Measurements from ENCODE around the gene ZNF606.

The ZNF606 gene

DNA sequence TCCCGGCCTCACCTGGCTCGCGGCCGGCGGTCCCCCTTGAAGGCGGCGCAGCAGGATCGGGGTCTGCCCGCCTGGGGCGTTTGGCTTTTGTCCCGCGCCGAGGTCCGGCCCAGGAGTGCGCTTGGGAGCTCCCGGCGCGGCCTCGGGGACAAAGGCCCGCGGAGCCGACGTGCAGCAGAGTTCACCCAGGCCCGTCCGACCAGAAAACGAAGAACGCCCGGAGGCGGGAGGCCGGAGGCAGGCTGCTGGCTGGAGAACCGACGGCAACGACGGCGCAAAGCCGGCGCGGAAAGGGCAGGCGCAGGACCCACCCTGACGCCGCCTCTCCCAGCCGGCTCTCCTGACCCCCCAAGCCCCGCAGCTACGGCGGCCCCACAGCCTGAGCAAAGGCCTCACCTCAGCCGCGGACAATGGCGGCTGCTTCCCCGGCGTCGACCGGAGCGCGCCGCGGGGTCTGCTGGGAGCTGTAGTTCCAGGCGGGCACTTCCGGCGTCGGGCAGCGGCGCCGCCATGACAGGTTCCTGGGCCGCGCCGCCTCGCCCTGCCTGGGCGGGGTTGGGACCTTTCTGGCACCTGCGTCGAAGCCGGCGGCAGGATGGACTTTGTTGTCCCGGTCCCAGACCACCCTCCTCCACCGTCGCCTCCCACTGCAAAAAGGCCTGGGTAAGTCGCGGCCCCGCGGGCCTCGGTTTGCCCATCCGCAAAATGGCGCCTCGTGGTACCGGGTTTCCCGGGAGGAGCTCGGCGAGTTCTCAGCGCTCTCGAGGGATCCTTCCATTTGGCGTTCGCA, at the start of gene ZNF606:
ZNF606 (minus strand) TSS at position 437 of the 790 bp plus-strand sequence. CDS start 1,501 bp downstream, outside the sequence.
- peak; percentile 88 to 95 (median 93) for DNase-seq

DNA sequence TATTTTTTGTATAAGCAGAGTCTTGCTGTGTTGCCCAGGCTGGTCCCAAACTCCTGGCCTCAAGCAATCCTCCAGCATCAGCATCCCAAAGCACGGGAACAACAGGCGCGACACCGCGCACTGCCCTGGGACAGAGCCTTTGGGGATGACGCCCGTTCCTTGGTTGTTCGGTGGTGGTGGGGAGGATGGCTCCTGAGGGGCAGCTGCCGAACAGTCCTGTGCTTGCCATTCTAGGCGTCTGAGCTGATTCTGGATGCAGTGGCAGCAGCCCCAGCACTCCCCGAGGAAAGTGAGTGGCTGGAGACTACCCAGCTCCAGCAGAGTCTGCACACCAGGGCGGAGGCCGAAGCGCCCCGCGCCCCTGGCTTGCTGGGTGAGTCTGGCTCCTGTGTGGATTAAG, 49.6 kb upstream of the ZNF606 start:
- DNase-seq: no peak

DNA sequence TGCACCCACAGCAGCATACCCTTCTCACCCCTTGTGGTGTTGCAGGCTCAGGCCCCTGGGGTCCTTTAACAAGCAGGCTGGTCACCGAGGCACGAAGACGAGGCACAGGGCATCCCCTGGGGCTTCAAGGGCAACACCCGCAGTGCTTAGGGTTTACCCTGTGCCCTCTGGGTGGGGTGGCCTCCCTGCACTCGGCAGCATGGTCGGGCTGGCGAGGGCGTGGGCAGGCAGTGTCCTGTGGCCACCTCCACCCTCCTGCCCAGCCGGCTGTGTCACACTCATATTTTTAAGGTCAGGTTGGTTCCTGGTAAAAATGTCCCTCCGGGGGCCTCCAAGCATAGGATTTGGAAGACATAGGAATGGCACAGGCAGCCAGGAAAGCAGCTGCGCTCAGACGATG, 45.1 kb upstream of the ZNF606 start:
- no peak for DNase-seq

DNA sequence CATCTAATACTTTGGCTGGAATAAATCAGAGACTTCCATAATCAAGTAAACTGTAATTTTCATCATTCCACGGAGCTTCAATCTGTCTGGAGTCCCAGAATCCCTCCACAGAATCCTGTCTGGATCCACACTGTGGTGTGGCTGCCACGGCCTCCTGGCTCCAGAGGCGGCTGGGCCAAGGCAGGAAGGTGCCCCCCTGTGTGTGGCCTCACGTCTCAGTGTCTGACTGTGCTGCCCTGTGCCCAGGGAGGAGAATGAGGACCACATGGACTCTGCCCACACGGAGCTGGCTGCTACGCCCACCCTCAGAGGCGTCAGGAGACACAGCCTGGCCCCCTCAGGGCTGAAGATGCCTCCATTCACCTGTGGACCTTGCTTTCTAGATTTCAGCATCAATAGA, 44.2 kb upstream of the ZNF606 start:
- no peak for DNase-seq

DNA sequence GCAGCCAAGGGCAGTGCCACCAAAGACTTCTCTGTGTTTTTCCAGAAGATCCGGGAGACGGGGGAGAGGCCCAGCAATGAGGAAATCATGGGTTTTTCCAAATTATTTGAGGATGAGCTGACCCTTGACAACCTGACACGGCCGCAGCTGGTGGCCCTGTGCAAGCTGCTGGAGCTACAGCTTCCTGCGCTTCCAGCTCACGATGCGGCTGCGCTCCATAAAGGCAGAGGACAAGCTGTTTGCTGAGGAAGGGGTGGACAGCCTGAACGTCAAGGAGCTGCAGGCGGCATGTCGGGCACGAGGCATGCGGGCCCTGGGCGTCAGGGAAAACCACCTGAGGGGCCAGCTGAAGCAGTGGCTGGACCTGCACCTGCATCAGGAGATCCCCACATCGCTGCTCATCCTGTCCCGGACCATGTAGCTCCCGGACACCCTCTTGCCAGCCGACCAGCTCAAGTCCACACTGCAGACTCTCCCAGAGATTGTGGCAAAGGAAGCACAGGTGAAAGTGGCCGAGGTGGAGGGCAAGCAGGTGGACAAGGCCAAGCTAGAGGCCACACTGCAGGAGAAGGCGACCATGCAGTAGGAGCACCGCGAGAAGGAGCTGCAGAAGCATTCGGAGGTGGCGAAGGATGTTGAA, 42.9 kb upstream of the ZNF606 start:
- no peak for DNase-seq

DNA sequence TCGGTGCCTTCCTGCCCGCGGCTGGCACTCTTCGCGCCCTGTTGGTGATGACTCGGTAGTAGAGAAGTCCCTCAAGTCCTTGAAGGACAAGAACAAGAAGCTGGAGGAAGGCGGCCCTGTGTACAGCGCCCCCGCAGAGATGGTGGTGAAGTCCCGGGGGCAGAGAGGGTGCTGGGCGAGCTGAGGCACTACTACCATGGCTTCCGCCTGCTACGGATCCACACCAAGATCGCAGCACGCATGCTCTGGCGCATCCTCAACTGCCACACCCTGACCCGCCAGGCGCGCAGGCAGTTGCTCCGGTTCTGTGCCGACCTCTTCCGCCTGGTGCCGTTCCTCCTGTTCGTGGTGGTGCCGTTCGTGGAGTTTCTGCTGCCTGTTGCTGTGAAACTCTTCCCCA, 42.3 kb upstream of the ZNF606 start:
- DNase-seq: no peak

DNA sequence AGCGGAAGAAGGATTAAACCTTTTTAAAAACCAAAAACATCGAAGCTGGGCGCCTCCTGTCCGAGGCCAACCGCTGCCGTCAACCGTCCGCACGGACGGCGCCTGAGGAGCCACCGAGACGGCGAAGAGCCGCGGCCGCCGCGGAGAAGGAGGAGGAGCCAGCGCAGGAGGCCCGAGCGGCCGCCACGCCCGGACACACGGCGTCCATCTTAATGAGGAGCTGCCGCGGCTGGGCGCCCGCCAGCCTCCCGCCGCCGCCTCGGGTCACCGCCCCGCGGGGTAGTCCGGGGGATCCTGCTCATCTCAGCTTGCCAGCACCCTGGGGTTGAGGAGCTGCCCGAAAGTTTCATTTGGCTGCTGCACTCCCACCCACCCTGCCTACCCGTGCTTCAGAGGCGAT, 41.8 kb upstream of the ZNF606 start:
- DNase-seq: no peak

DNA sequence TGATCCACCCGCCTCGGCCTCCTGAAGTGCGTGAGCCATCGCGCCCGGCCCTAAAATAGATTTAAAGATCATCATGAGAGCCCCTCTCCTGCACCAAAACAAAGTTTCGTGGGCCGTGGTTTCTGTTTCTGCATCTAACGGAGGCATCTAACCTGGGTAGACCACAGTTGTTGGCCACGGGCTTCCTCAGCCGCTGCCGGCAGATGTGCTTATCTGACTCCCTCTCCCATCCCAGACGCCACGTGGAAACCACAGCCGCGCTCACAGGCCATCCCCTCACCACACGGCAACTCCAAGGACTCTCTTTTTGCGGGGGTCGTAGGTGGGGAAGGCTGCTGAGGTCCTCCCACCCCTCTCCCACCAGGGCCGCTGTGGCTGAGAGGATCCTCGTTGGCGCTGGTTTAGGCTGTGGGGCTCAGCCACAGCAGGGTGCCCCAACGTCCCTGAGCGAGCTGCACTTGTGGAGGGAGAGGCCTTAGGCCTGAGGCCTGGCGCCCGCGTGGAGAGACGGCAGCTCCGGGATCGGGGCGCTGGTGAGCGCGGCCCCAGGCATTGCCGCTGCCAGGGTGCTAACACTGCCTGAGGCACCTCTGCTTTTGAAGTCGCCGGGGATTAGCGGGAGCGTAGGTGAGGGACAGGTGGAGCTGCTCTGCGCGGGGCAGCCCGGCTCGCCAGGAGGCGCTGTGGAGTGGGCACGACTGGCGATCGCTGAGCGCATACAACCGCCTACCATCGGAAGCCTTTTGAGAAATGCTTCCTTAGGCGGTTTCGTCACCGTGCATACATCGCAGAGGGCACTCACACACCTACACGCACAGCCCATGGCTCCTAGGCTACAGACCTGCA, 40.1 kb upstream of the ZNF606 start:
- DNase-seq: no peak

DNA sequence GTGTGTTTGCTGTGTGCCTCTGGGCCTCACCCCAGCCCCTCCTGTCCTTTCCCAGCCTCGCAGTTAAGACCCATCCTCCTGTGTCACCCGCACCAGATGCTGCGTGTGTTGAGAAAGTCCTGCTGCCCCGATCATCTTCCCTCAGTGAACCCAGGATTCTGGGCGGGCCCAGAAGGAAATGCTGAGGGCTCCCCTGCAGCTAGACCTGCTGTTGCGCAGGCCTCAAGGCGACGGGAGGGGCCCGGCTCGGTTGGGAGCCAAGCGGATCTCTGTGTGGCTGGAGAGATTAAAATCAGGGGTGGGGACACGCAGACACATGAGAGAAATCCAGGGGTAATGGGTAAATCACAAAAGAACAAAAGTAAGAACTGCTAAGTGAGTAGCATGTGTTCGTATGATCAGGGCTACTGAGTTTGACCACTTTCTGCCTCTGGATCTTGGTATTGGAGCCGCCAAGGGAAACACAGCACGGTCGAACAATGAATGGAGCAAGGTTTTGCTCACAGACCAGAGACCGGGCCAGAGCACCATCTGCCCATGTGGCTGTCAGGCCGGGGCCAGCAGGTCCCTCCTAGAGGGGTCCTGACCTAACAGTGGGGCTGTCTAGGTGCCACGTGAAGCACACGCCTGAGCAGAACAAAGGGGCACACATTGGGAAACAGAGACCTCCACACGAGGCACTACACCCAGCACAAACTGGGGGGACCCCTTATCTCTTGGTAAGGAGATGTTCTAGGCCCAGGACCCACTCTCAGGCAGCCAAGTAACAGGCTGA, 38.3 kb upstream of the ZNF606 start:
- no peak for DNase-seq

DNA sequence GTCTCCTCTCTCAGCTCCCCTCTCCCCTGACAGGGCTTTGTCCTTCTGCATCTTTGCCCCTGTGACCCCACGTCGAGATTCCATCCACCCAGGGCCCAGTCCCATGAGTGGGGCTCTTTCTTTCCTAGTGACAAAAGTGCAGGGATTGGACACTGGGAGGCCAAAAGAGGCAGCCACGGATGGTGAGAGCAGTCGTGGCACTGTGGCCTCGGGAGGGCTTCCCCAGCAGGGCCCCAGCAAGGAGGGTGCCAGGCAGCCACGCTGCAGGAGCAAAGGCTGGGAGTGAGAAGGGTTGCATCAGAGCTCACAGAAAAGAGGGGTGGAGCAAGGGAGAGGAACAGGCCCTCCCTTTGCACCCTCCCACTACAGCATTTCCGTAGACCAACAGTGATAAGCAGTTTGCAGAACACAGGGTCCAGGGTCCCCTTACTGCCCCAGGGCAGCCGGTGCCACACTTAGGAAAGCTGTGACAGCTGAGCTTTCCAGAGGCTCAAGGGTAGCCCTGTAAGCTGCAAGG, 36.1 kb upstream of the ZNF606 start:
- DNase-seq: no peak

DNA sequence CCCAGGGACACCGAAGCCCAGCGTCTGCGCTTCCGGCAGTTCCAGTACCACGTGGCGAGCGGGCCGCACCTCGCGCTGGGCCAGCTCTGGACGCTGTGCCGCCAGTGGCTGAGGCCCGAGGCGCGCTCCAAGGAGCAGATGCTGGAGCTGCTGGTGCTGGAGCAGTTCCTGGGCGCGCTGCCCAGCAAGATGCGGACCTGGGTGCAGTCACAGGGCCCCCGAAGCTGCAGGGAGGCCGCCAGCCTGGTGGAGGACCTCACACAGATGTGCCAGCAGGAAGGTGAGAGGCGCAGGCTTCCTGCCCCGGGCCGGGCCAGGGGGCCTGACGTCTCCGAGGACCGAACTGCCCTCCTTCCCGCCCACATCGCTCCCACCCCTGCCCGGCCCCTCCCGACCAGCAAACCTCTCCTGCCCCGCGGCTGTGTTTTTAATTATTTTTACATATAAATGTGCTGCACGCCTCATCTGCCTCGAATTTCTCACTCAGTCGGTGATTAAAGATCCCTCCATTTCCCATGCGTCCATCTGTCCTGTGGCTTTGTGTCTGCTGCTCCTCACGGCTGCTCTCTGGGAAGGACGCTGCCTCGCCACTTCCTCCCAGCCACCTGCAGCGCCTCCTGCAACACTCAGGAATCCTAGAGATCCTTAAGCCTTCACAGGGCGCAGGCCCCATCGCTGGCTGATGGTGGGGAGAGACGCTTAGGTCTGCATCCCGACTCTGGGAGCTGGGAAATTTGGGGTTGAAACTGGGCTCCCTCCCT, 35.5 kb upstream of the ZNF606 start:
- no peak for DNase-seq

DNA sequence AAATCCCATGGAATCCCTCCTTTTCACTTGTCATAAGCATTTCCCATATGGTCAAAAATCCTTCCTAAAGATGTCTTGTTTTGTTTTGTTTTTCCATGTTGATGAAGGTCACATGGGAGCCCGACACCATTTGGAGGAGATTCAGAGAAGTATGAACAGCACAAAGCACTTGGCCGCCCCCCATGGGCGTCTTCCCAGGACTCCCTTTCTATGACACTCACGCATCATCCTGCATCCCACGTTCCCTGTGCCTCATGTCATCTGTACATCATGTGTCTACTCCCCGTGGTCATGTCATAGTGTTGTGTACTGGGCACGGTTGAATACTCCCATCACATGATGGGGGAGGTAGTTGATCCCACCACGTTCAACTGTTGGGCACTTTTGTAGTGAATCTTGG, 33.2 kb upstream of the ZNF606 start:
- DNase-seq: no peak

DNA sequence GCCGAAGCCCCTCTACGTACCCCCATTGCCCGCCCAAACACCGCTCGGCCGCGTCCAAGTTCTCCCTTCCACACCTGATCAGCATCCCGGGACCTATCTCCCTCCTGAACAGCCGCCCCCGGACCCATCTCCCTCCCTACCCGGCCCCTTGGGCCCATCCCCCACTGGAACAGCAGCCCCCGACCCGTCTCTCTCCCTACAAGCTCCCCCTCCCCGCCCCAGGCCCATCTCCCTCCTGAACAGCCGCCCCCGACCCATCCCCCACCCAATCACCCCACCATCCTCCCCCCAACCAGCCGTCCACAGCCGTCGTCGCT, 31.8 kb upstream of the ZNF606 start:
- no peak for DNase-seq

DNA sequence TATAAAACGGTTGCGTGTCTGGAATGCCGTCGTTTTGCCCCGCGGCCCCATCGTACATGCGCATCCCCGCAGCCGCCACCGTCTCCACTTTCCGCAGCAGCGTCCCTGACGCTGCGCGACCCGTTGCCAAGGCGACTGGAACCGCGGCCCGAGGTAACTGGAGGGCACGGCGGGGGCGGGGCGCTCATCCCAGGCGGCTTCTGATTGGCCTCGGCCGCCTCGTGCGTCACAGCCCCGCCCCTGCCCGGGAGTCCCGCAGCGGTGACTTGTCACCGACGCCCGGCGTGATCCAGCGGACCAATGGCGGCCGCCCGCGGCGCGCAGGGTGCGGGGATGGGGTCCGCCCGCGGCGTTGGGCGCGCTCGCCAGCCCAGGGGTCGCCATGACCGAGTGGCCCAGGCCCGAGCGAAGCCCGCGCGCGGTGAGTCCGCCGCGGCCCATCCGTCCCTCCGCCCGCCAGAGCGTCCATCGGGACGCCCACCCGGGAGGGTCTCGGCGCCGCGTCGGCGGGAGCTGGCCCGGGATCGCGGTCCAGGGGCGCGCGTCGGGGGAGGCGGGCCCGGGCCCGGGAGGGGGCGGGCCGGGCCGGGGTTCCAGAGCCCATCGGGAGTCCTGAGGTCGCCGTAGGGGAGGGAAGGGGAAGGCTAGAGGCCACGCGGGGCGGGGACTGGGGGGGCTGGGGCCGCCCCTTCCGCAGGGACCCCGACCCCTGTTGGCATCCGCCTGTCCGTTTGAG, 31.3 kb upstream of the ZNF606 start, which contains the start of gene ZSCAN1:
ZSCAN1 (plus strand) TSS at position 285 of the 736 bp plus-strand sequence. CDS start 3,812 bp downstream, outside the sequence.
- peak; percentile 49 to 72 (median 55) for DNase-seq

DNA sequence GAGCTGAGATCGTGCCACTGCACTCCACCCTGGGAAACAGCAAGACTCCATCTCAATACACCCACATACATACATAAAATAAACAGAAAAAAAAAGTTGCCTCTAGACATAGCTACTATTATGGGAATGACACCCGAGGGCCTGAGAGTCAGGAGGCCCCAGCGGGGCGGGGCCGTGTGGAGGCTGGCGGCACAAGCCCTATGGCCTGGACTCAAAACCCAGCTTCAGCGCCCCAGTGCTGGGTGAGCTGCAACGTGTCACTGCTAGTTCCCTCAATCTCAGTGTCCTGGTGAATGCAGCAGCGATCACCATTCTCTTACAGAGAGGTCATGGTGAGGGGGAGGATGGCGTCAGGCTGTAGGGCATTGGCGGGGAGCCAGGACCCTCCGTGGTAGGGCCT, 22.0 kb upstream of the ZNF606 start:
- no peak for DNase-seq

DNA sequence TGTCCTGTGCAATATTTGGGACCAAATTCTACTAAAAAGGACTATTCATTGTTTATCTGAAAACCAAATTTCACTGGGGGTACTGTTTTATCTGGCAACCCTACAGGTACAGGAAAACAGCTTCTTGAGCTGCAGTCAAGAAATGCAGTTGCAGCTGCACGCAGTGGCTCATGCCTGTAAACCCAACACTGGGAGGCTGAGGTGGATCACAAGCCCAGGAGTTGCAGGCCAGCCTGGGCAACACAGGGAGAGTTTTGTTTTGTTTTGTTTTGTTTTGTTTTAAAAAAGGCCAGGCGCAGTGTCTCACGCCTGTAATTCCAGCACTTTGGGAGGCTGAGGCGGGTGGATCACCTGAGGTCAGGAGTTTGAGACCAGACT, 19.7 kb upstream of the ZNF606 start:
- no peak for DNase-seq

DNA sequence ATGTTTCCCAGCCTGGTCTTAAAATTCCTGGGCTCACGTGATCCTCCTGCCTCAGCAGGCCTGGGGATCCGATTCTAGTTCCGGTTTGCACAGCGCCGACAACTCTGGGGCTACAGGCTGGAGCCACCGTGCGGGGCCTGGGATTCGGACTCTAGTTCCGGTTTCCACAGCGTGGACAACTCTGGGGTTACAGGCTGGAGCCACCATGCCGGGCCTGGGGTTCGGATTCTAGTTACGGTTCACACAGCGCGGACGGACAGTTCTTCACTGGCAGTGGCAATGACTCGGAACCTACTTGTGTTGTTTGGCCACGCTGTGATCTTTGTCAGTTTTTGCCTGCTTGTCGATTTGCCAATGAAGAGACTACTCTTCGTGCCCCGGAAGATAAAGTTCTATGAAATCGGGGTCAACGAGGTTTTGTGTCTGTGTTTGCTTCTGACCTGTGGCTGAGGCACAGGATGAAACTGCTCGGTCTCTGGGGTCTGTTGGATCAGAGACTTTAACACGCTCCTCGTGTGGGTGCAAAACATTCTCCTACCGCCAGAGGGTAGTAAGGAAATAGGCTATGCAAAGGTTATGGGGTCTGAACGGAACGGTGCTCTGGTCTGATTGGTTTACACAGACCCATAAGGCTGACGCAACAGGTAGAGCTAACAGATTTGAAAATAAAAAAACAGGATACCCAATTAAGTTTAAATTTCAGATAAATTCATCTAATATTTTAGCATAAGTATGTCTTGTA, 19.1 kb upstream of the ZNF606 start:
- DNase-seq: peak; percentile 56 to 63 (median 62)

DNA sequence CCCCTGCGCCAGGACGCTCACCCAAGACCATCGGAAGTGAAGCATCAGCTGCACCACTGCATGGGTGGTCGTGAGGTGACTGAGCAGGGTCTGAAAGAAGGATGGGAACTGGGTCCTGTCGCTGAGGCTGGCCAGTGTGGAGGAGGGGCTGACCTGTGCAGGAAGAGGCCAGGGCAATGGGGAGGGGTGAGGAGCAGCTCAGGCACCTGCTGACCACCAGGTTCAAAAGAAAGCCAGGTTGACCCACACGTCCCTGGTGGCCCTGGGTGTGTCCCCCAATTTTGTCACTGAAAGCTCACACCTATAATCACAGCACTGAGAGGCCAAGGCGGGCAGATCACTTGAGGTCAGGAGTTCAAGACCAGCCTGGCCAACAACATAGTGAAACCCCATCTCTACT, 17.5 kb upstream of the ZNF606 start:
- DNase-seq: no peak

DNA sequence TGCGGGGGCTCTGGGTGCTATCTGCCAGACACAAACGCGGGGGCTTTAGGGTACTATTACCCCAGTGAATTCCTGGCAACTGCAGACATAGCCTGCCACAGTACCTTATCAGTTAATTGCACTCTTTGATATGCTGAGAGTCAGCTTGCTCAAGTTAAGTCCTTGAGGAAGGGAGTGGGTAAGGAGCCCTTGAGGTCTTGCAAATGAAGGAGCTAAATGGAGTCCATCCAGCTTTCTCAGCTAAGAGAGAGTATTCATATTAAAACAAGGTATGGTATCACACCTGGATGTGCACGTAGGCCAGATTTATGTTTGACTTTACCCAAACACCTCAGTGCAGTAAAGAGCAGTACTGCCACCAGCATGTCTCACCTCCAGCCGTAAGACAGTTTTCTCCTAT, 11.5 kb upstream of the ZNF606 start:
- no peak for DNase-seq

DNA sequence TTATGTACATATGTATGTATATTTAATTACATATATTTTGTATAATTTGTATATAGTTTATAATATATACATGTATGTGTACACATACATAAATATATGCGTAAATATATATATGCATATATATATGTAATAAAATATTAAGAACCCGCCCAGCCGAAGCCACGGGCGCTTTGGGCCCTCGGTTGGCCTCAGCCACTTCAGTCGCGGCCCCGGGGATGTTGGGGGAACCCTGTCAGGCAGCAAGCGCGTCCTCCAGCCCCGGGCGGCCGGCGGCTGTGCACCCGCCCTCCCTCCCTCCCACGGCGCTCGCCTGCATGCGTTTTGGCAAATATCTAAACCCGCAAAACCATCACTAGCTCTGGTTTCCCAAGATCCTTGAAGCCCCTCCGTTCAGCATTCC, 7.9 kb upstream of the ZNF606 start:
- DNase-seq: no peak
